Measurements from ENCODE around the gene COL23A1.

GRCh38 chr5:178419196-178419595 lies 171.0 kb downstream of the COL23A1 start:
- TF ChIP-seq ZNF404 (tag by site-specific recombination; IDR thresholded peaks at IDR 0.05) = no peak
- TF ChIP-seq CTCF (tag by site-specific recombination; IDR thresholded peaks at IDR 0.05) = no peak
- TF ChIP-seq ZNF311 (tag by site-specific recombination; IDR thresholded peaks at IDR 0.05; ENCODE audit: borderline replicate concordance) = no peak

Data from HEK293 (cell line).